Right atrium auricular region (tissue), 2 donors: Measurements from ENCODE around the gene SFPQ. TPM values are rescaled to one million over a fixed set of nuclear protein-coding genes. Genes with fewer than 3 reads are reported as not detected.
"Not testable (repeated sequence)": the region's sequence is repeated elsewhere in the genome, so short reads cannot be mapped to it uniquely, and the experiment has no call there.

Source experiments
- DNase-seq: peaks from one replicate; pipeline ENCODE4 v3.0.0-alpha.2; 2019; ENCODE audit warnings: low spot score
- H3K27ac ChIP-seq, 2 donors: fragments of 200-600 bp; sonication (generic); 1 replicate in 1 of 2; 2 replicates in 1 of 2; pipeline ENCODE4 v1.5.1; 2016 to 2019
- H3K27me3 ChIP-seq, 2 donors: fragments of 200-600 bp; sonication (generic); one replicate each; pipeline versions ENCODE4 v1.5.1 to v1.6.0; 2017 to 2019
- H3K36me3 ChIP-seq: fragments of 200-600 bp; sonication (generic); one replicate; pipeline ENCODE4 v1.5.1; 2016
- H3K4me1 ChIP-seq, 2 donors: fragments of 200-600 bp; sonication (generic); one replicate each; pipeline versions ENCODE4 v1.5.1 to v1.6.0; 2017 to 2019
- H3K4me3 ChIP-seq, 2 donors: fragments of 200-600 bp; sonication (generic); 1 replicate in 1 of 2; 2 replicates in 1 of 2; pipeline ENCODE4 v1.5.1; 2017 to 2019; ENCODE audit warnings: mild to moderate bottlenecking in 1 of 2, moderate library complexity in 1 of 2
- H3K9me3 ChIP-seq, 2 donors: fragments of 200-600 bp; sonication (generic); one replicate each; pipeline ENCODE4 v1.5.1; 2019
- CTCF ChIP-seq, 2 donors: fragments of 200-600 bp; sonication (generic); IDR thresholded peaks; one replicate each; pipeline ENCODE4 v1.5.1; 2019; ENCODE audit warnings: antibody characterized with exemption in 2 of 2
- total RNA-seq, 2 donors: library from RNA; depleted of rRNA; stranded (reverse); fragments of >200 nt; gene quantifications; one replicate each; pipeline ENCODE4 v1.1.0, GENCODE V29; 2016

Gene SFPQ
- total RNA-seq, 2 donors from 2014 or later, result 52.0 to 80.8 TPM

GRCh38 chr1:35143737-35144508 lies 49.0 kb downstream of the SFPQ start:
- Histone ChIP-seq H3K27me3 (no peaks in the 10 kb centered on the region), H3K4me3 (no peak overlapping the region), H3K4me1 (no peaks in the 10 kb centered on the region), H3K27ac (no peak overlapping the region), H3K9me3 (no peaks in the 10 kb centered on the region), H3K36me3 (no peaks in the 10 kb centered on the region)
- no peak for TF ChIP-seq CTCF (IDR thresholded peaks at IDR 0.05)
- DNase-seq, result no peak

- not testable (repeated sequence) for H3K4me3 ChIP-seq, H3K27ac ChIP-seq, H3K4me1 ChIP-seq, H3K36me3 ChIP-seq, H3K27me3 ChIP-seq, H3K9me3 ChIP-seq, DNase-seq
Observed at GRCh38 chr1:35142728-35143127, 50.2 kb downstream of the SFPQ start.

GRCh38 chr1:35142294-35142693 lies 50.7 kb downstream of the SFPQ start:
- DNase-seq, H3K4me1 ChIP-seq, H3K9me3 ChIP-seq, H3K36me3 ChIP-seq, H3K27me3 ChIP-seq, H3K27ac ChIP-seq, H3K4me3 ChIP-seq: not testable (repeated sequence)

GRCh38 chr1:35137590-35137989 lies 55.4 kb downstream of the SFPQ start:
- H3K4me1 ChIP-seq, H3K4me3 ChIP-seq, H3K27me3 ChIP-seq, DNase-seq, H3K9me3 ChIP-seq, H3K36me3 ChIP-seq, H3K27ac ChIP-seq: not testable (repeated sequence)

GRCh38 chr1:35136780-35137179 lies 56.2 kb downstream of the SFPQ start:
- H3K9me3 ChIP-seq, result no peaks in the 10 kb centered on the region
- no peak for DNase-seq
- no peak overlapping the region for H3K27ac ChIP-seq
- TF ChIP-seq CTCF (IDR thresholded peaks at IDR 0.05), result no peak
- no peaks in the 10 kb centered on the region for H3K4me1 ChIP-seq
- H3K4me3 ChIP-seq, result no peak overlapping the region
- no peaks in the 10 kb centered on the region for H3K27me3 ChIP-seq
- H3K36me3 ChIP-seq, result no peaks in the 10 kb centered on the region

Other genes starting within 250 kb of the SFPQ start
- 10 to 100 TPM; 25.2 to 30.6 TPM for gene TMEM35B, start 207.8 kb downstream of the SFPQ start, total RNA-seq
- 10 to 100 TPM in 1 of 2 donors, 1 to 10 TPM in 1; 6.7 to 20.6 TPM for gene ZMYM6, start 161.2 kb downstream of the SFPQ start, total RNA-seq
- 1 to 10 TPM; 3.6 to 4.0 TPM for gene ZMYM1, start 113.8 kb downstream of the SFPQ start, total RNA-seq
- gene ZMYM4, start 75.6 kb upstream of the SFPQ start, total RNA-seq, result 10 to 100 TPM; 20.2 to 21.1 TPM